HEK293 (cell line): ENCODE measurements around the gene ERICH6B.

Experiments
- CTCF ChIA-PET: fragments of 350-600 bp; formaldehyde crosslinking; extraction: SDS; loops from one replicate; lab custom pipeline; 2021; ENCODE audit warnings: antibody characterized with exemption; lab: Yijun Ruan, JAX
- POLR2A ChIA-PET: fragments of 300-600 bp; formaldehyde crosslinking; extraction: SDS; loops from one replicate; lab custom pipeline; 2020; ENCODE audit warnings: antibody characterized with exemption, inconsistent platforms; lab: Yijun Ruan, JAX
- H3K27ac ChIP-seq: fragments of 200-500 bp; sonication (Bioruptor generic); 2 replicates; pipeline ENCODE4 v1.5.1; 2014; ENCODE audit warnings: low read depth, low read length, control low read depth, inconsistent platforms; ENCODE audit errors: extremely low read depth
- H3K36me3 ChIP-seq, 2 experiments: fragments of 200-500 bp in 1 of 2; sonication (Bioruptor generic) in 1 of 2; 1 replicate in 1 of 2; 2 replicates in 1 of 2; pipeline ENCODE4 v1.5.1; 2014 to 2017; ENCODE audit warnings: inconsistent platforms in 2 of 2, low read length in 2 of 2; ENCODE audit not compliant: control insufficient read depth in 2 of 2, insufficient read depth in 1 of 2
- H3K4me1 ChIP-seq: fragments of 200-500 bp; sonication (Bioruptor generic); 2 replicates; pipeline ENCODE4 v1.5.1; 2014; ENCODE audit warnings: mild to moderate bottlenecking, low read length, inconsistent platforms; ENCODE audit not compliant: control insufficient read depth, insufficient read depth
- H3K4me3 ChIP-seq: 2 replicates; pipeline ENCODE4 v1.5.1; 2011; ENCODE audit warnings: low read depth, mild to moderate bottlenecking, control low read depth, low read length, moderate library complexity
- H3K9me3 ChIP-seq: fragments of 200-500 bp; sonication (Bioruptor generic); 2 replicates; pipeline ENCODE4 v1.5.1; 2014; ENCODE audit warnings: low read depth, low read length, inconsistent platforms; ENCODE audit not compliant: control insufficient read depth, insufficient read depth
- KLF9 ChIP-seq: fragments of 450-650 bp; formaldehyde crosslinking; IDR thresholded peaks from 2 replicates; pipeline ENCODE4 v1.5.1; 2016; ENCODE audit warnings: missing biosample characterization, missing genetic modification characterization, low read depth
- SCRT2 ChIP-seq: fragments of 450-650 bp; formaldehyde crosslinking; IDR thresholded peaks from 2 replicates; pipeline ENCODE4 v1.5.1; 2016; ENCODE audit warnings: missing biosample characterization, missing genetic modification characterization
- SP3 ChIP-seq: fragments of 450-650 bp; formaldehyde crosslinking; IDR thresholded peaks from 2 replicates; pipeline ENCODE4 v1.5.1; 2016; ENCODE audit warnings: missing biosample characterization, missing genetic modification characterization
- ZBTB21 ChIP-seq: fragments of 450-650 bp; formaldehyde crosslinking; IDR thresholded peaks from 2 replicates; pipeline ENCODE4 v1.5.1; 2017; ENCODE audit warnings: missing biosample characterization, missing genetic modification characterization
- ZBTB48 ChIP-seq: fragments of 450-650 bp; formaldehyde crosslinking; IDR thresholded peaks from 2 replicates; pipeline ENCODE4 v1.5.1; 2016; ENCODE audit warnings: missing biosample characterization, missing genetic modification characterization
- ZNF155 ChIP-seq: fragments of 450-650 bp; formaldehyde crosslinking; IDR thresholded peaks from 2 replicates; pipeline ENCODE4 v1.5.1; 2016; ENCODE audit warnings: missing biosample characterization, missing genetic modification characterization
- ZNF16 ChIP-seq: fragments of 450-650 bp; formaldehyde crosslinking; IDR thresholded peaks from 2 replicates; pipeline ENCODE4 v1.5.1; 2016; ENCODE audit warnings: low read depth, missing biosample characterization, missing genetic modification characterization
- ZNF2 ChIP-seq: fragments of 450-650 bp; formaldehyde crosslinking; IDR thresholded peaks from 2 replicates; pipeline ENCODE4 v1.5.1; 2016; ENCODE audit warnings: missing biosample characterization, missing genetic modification characterization
- ZNF223 ChIP-seq: fragments of 450-650 bp; formaldehyde crosslinking; IDR thresholded peaks from 2 replicates; pipeline ENCODE4 v1.5.1; 2016; ENCODE audit warnings: missing biosample characterization, missing genetic modification characterization
- ZNF23 ChIP-seq: fragments of 450-650 bp; formaldehyde crosslinking; IDR thresholded peaks from 2 replicates; pipeline ENCODE4 v1.5.1; 2016; ENCODE audit warnings: missing biosample characterization, missing genetic modification characterization, borderline replicate concordance
- ZNF626 ChIP-seq: fragments of 450-650 bp; sonication (Bioruptor Pico); formaldehyde crosslinking; IDR thresholded peaks from 2 replicates; pipeline ENCODE4 v1.5.1; 2018; ENCODE audit warnings: missing biosample characterization, missing genetic modification characterization, inconsistent platforms
- ZNF654 ChIP-seq: fragments of 450-650 bp; formaldehyde crosslinking; IDR thresholded peaks from 2 replicates; pipeline ENCODE4 v1.5.1; 2016; ENCODE audit warnings: low read depth, missing biosample characterization, missing genetic modification characterization
- ZNF658 ChIP-seq: fragments of 450-650 bp; formaldehyde crosslinking; IDR thresholded peaks from 2 replicates; pipeline ENCODE4; 2016; ENCODE audit warnings: missing biosample characterization, missing genetic modification characterization
- ZNF707 ChIP-seq: fragments of 450-650 bp; formaldehyde crosslinking; IDR thresholded peaks from 2 replicates; pipeline ENCODE4 v1.5.1; 2016; ENCODE audit warnings: missing biosample characterization, missing genetic modification characterization
- ZNF785 ChIP-seq: fragments of 450-650 bp; formaldehyde crosslinking; IDR thresholded peaks from 2 replicates; pipeline ENCODE4 v1.5.1; 2016; ENCODE audit warnings: missing biosample characterization, missing genetic modification characterization
- ZNF791 ChIP-seq: fragments of 450-650 bp; formaldehyde crosslinking; IDR thresholded peaks from 2 replicates; pipeline ENCODE4 v1.5.1; 2016; ENCODE audit warnings: missing biosample characterization, missing genetic modification characterization
- TF ChIP-seq, protein P1 (sequence below): fragments of 450-650 bp; formaldehyde crosslinking; IDR thresholded peaks from 2 replicates; pipeline ENCODE4 v1.5.1; 2017; ENCODE audit warnings: missing biosample characterization, missing genetic modification characterization
- TF ChIP-seq, protein P2 (sequence below): fragments of 450-650 bp; formaldehyde crosslinking; IDR thresholded peaks from 2 replicates; pipeline ENCODE4 v1.5.1; 2016; ENCODE audit warnings: missing biosample characterization, missing genetic modification characterization
- TF ChIP-seq, protein P3 (sequence below): fragments of 450-650 bp; formaldehyde crosslinking; IDR thresholded peaks from 2 replicates; pipeline ENCODE4 v1.5.1; 2017; ENCODE audit warnings: missing biosample characterization, missing genetic modification characterization
- TF ChIP-seq, protein P4 (sequence below): fragments of 450-650 bp; formaldehyde crosslinking; IDR thresholded peaks from 2 replicates; pipeline ENCODE4 v1.5.1; 2016; ENCODE audit warnings: missing biosample characterization, missing genetic modification characterization
- TF ChIP-seq, protein P5 (sequence below): fragments of 450-650 bp; formaldehyde crosslinking; IDR thresholded peaks from 2 replicates; pipeline ENCODE4 v1.5.1; 2016; ENCODE audit warnings: missing biosample characterization, missing genetic modification characterization

ERICH6B gene

DNA sequence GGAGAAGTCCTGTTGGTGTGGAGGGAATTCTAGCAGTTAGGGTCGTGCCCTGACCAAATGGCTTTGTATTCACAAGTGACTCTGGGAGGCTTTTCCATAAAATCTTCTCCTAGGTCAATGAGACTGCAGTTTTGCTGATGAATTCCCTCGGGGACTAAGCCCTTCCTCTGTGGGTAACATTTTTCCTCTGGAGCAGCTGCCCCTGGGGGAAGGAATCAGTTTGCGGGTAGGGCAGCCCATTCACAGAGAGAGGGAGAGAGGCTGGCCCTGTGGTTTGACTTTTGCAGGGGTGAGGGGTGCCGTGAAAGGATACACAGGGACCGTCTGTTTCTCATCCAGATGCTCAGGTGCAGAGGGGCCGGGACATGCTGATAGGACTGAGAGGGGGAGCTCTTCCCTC is 67.3 kb downstream of the ERICH6B start (continued):
- TF ChIP-seq, protein P1, sequence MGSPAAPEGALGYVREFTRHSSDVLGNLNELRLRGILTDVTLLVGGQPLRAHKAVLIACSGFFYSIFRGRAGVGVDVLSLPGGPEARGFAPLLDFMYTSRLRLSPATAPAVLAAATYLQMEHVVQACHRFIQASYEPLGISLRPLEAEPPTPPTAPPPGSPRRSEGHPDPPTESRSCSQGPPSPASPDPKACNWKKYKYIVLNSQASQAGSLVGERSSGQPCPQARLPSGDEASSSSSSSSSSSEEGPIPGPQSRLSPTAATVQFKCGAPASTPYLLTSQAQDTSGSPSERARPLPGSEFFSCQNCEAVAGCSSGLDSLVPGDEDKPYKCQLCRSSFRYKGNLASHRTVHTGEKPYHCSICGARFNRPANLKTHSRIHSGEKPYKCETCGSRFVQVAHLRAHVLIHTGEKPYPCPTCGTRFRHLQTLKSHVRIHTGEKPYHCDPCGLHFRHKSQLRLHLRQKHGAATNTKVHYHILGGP (tag by site-specific recombination), result no peak
- no peak for TF ChIP-seq ZNF658 (tag by site-specific recombination)
- no peak for TF ChIP-seq ZNF785 (tag by site-specific recombination)
- TF ChIP-seq ZNF155 (tag by site-specific recombination), result no peak
- TF ChIP-seq, protein P2, sequence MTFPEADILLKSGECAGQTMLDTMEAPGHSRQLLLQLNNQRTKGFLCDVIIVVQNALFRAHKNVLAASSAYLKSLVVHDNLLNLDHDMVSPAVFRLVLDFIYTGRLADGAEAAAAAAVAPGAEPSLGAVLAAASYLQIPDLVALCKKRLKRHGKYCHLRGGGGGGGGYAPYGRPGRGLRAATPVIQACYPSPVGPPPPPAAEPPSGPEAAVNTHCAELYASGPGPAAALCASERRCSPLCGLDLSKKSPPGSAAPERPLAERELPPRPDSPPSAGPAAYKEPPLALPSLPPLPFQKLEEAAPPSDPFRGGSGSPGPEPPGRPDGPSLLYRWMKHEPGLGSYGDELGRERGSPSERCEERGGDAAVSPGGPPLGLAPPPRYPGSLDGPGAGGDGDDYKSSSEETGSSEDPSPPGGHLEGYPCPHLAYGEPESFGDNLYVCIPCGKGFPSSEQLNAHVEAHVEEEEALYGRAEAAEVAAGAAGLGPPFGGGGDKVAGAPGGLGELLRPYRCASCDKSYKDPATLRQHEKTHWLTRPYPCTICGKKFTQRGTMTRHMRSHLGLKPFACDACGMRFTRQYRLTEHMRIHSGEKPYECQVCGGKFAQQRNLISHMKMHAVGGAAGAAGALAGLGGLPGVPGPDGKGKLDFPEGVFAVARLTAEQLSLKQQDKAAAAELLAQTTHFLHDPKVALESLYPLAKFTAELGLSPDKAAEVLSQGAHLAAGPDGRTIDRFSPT, result no peak
- no peak for TF ChIP-seq ZNF23
- TF ChIP-seq ZBTB21, result no peak
- no peak for TF ChIP-seq SCRT2 (tag by site-specific recombination)

DNA sequence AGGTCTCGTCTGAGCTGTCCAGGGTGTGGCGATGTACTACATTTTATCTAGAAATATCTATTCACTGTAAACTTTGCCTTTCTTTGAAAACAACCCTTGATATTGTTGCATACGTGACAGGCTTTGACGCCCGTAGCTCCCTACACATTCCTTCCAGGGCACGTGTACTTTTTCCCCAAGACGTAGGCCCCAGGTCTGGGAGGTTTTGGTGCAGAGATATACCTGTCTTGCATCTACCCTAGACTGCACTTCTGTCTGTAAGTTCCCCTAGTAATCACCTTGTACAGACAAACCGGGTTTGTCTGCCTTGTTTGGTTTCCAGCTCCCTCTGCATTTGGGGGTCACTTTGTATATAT is 69.2 kb downstream of the ERICH6B start:
- H3K9me3 ChIP-seq, result no peaks in the 10 kb centered on the region
- TF ChIP-seq ZNF2 (no peak), ZNF707 (no peak)
- TF ChIP-seq, all 188 proteins: peak for 0
- ChIA-PET POLR2A (no interaction called here), CTCF (interaction anchor here (0.6 to 1.3 kb wide), 2 partner anchors 25 to 33 kb away, joined by 3 read pairs; no protein-coding TSS in a partner anchor)
- Histone ChIP-seq H3K27ac (no peak overlapping the region), H3K4me1 (no peaks in the 10 kb centered on the region), H3K36me3 (no peaks in the 10 kb centered on the region), H3K4me3 (no peak overlapping the region)

DNA sequence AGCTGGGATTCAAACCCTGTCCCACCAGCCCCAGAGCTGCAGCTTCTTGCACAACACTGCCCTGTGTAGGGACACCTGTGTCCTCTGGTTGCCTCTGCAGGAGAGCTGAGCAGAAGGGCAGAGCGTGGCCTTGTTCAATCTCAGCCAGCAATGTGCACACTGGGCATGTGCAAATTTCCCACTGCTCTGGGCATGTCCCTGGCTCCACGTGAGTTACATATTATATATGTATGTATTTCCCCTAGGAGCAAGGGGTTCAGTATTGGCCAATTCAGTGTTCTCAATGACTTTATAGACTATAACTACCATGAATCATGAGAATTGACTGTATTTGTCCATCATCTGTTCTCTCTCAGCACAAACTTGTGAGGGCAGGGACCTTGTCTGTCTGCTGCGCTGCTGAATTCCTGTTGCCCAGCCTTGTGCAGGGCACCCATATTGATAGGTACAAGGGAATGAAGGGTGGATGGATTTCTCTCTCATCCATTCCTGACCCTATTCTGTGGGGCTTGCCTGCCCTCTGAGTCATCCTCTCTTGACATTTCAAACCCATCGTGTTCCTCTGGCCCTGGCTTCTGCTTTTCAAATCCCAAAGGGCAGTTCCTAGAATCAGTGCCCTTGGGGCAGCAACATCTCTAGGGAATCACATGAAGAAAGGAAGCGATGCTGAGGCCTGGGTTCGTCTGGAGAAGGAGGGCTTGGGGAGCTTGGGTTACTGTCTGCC is 69.7 kb downstream of the ERICH6B start:
- TF ChIP-seq KLF9 (tag by site-specific recombination), result no peak
- no peak for TF ChIP-seq ZNF654
- TF ChIP-seq ZNF626 (tag by site-specific recombination), result no peak
- no peak for TF ChIP-seq ZBTB48 (tag by site-specific recombination)
- TF ChIP-seq, protein P3, sequence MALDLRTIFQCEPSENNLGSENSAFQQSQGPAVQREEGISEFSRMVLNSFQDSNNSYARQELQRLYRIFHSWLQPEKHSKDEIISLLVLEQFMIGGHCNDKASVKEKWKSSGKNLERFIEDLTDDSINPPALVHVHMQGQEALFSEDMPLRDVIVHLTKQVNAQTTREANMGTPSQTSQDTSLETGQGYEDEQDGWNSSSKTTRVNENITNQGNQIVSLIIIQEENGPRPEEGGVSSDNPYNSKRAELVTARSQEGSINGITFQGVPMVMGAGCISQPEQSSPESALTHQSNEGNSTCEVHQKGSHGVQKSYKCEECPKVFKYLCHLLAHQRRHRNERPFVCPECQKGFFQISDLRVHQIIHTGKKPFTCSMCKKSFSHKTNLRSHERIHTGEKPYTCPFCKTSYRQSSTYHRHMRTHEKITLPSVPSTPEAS, result no peak
- TF ChIP-seq ZNF223 (tag by site-specific recombination), result no peak
- TF ChIP-seq ZNF791 (tag by site-specific recombination), result no peak
- no peak for TF ChIP-seq ZNF155 (tag by site-specific recombination)
- TF ChIP-seq SP3, result no peak
- no peak for TF ChIP-seq ZNF16 (tag by site-specific recombination)
- TF ChIP-seq, protein P4, sequence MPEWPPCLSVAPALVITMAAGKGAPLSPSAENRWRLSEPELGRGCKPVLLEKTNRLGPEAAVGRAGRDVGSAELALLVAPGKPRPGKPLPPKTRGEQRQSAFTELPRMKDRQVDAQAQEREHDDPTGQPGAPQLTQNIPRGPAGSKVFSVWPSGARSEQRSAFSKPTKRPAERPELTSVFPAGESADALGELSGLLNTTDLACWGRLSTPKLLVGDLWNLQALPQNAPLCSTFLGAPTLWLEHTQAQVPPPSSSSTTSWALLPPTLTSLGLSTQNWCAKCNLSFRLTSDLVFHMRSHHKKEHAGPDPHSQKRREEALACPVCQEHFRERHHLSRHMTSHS (tag by site-specific recombination), result no peak
- TF ChIP-seq, protein P5, sequence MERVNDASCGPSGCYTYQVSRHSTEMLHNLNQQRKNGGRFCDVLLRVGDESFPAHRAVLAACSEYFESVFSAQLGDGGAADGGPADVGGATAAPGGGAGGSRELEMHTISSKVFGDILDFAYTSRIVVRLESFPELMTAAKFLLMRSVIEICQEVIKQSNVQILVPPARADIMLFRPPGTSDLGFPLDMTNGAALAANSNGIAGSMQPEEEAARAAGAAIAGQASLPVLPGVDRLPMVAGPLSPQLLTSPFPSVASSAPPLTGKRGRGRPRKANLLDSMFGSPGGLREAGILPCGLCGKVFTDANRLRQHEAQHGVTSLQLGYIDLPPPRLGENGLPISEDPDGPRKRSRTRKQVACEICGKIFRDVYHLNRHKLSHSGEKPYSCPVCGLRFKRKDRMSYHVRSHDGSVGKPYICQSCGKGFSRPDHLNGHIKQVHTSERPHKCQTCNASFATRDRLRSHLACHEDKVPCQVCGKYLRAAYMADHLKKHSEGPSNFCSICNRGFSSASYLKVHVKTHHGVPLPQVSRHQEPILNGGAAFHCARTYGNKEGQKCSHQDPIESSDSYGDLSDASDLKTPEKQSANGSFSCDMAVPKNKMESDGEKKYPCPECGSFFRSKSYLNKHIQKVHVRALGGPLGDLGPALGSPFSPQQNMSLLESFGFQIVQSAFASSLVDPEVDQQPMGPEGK (tag by site-specific recombination), result no peak
- no peak overlapping the region for H3K4me3 ChIP-seq
- H3K9me3 ChIP-seq, result no peaks in the 10 kb centered on the region
- no peaks in the 10 kb centered on the region for H3K4me1 ChIP-seq
- ChIA-PET CTCF (interaction anchor here (0.5 to 1.3 kb wide), 4 partner anchors 10 to 33 kb away, joined by 3 to 4 read pairs (median 3); no protein-coding TSS in a partner anchor), POLR2A (no interaction called here)
- H3K36me3 ChIP-seq, result no peaks in the 10 kb centered on the region
- H3K27ac ChIP-seq, result no peak overlapping the region
